ENCODE data around the gene AUTS2. TPM values are rescaled to one million over a fixed set of nuclear protein-coding genes. Genes with fewer than 3 reads are reported as not detected.

Gene AUTS2
- polyA plus RNA-seq, 1 donor (not counting 4 experiments of a cell fraction or from before 2014, with no cell fraction given) = 4.7 TPM

DNA sequence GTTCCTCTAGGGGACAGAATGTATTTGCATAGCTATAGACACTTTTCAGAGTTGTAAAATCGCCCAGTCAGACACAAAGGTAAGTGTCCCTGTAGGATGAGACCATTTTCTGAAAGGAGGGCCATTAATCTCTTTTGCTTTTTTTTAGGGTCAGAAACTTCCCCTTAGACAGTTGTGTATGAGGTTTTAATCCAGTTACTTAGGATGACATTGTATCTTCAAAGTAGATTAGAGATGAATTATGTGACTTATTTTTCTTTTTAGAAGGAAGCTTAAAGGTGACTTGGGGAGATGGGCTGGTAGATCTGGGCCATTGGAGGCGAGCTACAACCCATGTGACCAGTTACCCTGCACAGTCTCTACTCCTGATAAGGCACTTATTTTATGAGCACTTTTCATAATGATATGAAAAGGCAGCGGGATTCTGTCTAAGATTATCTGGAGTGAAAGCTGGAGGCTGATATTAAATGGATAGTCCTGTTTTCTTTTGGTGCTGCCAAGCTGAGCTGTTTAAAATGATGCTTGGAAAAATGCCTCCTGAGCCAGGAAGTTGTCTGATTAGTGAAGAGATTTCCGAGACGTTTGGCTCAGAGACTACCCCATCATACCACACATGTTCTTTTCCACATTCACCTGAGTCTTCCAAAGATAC lies 264.3 kb downstream of the AUTS2 start:
- FAIRE-seq (no peak), DNase-seq (ENCODE audit: low read depth, low spot score) (no peak)
- dilution Hi-C loops (cut with MboI; ENCODE audit: extremely low pct_ligation_motif_present, low sequenced_read_pairs) = no loop called here
- no peaks in the 10 kb centered on the region for H3K9me3 ChIP-seq (ENCODE audit: control insufficient read depth, low read depth, low read length)
- no peaks in the 10 kb centered on the region for H4K20me1 ChIP-seq (ENCODE audit: control insufficient read depth, extremely low read depth, insufficient read depth, low read length)
- no peak overlapping the region for H3K4me2 ChIP-seq (ENCODE audit: control insufficient read depth, extremely low read depth, insufficient read depth, low read depth, low read length)
- H3K9ac ChIP-seq (ENCODE audit: control insufficient read depth, extremely low read depth, insufficient read depth, low read length) = no peak overlapping the region
- no peaks in the 10 kb centered on the region for H3K9me1 ChIP-seq (ENCODE audit: control insufficient read depth, extremely low read depth, insufficient read depth, low read length)
- peaks cover 8% of the 10 kb centered on the region for H3K27me3 ChIP-seq (ENCODE audit: control insufficient read depth, extremely low read depth, insufficient read depth, low read length)
- no peaks in the 10 kb centered on the region for H3K79me2 ChIP-seq (ENCODE audit: control insufficient read depth, insufficient read depth, low read length)
- no peak overlapping the region for H3K27ac ChIP-seq (ENCODE audit: control insufficient read depth, insufficient read depth, low read length)
- H3K36me3 ChIP-seq (ENCODE audit: control insufficient read depth in 2 of 2, extremely low read depth in 1 of 2, insufficient read depth in 2 of 2, low read length in 2 of 2) = no peaks in the 10 kb centered on the region
- H3K4me1 ChIP-seq (ENCODE audit: control insufficient read depth, extremely low read depth, insufficient read depth, low read length) = no peaks in the 10 kb centered on the region
- TF ChIP-seq, protein P1, sequence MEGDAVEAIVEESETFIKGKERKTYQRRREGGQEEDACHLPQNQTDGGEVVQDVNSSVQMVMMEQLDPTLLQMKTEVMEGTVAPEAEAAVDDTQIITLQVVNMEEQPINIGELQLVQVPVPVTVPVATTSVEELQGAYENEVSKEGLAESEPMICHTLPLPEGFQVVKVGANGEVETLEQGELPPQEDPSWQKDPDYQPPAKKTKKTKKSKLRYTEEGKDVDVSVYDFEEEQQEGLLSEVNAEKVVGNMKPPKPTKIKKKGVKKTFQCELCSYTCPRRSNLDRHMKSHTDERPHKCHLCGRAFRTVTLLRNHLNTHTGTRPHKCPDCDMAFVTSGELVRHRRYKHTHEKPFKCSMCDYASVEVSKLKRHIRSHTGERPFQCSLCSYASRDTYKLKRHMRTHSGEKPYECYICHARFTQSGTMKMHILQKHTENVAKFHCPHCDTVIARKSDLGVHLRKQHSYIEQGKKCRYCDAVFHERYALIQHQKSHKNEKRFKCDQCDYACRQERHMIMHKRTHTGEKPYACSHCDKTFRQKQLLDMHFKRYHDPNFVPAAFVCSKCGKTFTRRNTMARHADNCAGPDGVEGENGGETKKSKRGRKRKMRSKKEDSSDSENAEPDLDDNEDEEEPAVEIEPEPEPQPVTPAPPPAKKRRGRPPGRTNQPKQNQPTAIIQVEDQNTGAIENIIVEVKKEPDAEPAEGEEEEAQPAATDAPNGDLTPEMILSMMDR (optimal IDR thresholded peaks at IDR 0.05 in 1 of 3, IDR thresholded peaks at IDR 0.05 in 1 of 3, conservative IDR thresholded peaks at IDR 0.05 in 1 of 3; ENCODE audit: extremely low read depth in 1 of 3, insufficient read depth in 2 of 3, low read length in 3 of 3) = no peak
- TF ChIP-seq EZH2 (IDR thresholded peaks at IDR 0.05; ENCODE audit: low read length) = no peak
- H2AFZ ChIP-seq (ENCODE audit: control insufficient read depth, low read length) = no peak overlapping the region
- H3K4me3 ChIP-seq (ENCODE audit: control insufficient read depth in 2 of 3, extremely low read depth in 1 of 3, insufficient read depth in 2 of 3, low read depth in 1 of 3, low read length in 3 of 3) = no peak overlapping the region

GRCh38 chr7:69864274-69864673 lies 266.0 kb downstream of the AUTS2 start:
- Histone ChIP-seq H3K36me3 (ENCODE audit: control insufficient read depth in 2 of 2, extremely low read depth in 1 of 2, insufficient read depth in 2 of 2, low read length in 2 of 2) (no peaks in the 10 kb centered on the region), H3K27me3 (ENCODE audit: control insufficient read depth, extremely low read depth, insufficient read depth, low read length) (peaks cover 8% of the 10 kb centered on the region), H3K4me3 (ENCODE audit: control insufficient read depth in 2 of 3, extremely low read depth in 1 of 3, insufficient read depth in 2 of 3, low read depth in 1 of 3, low read length in 3 of 3) (no peak overlapping the region), H3K27ac (ENCODE audit: control insufficient read depth, insufficient read depth, low read length) (no peak overlapping the region), H3K9me3 (ENCODE audit: control insufficient read depth, low read depth, low read length) (no peaks in the 10 kb centered on the region), H3K4me1 (ENCODE audit: control insufficient read depth, extremely low read depth, insufficient read depth, low read length) (no peaks in the 10 kb centered on the region), H3K4me2 (ENCODE audit: control insufficient read depth, extremely low read depth, insufficient read depth, low read depth, low read length) (no peak overlapping the region), H3K9me1 (ENCODE audit: control insufficient read depth, extremely low read depth, insufficient read depth, low read length) (no peaks in the 10 kb centered on the region), H3K9ac (ENCODE audit: control insufficient read depth, extremely low read depth, insufficient read depth, low read length) (no peak overlapping the region), H2AFZ (ENCODE audit: control insufficient read depth, low read length) (no peak overlapping the region), H3K79me2 (ENCODE audit: control insufficient read depth, insufficient read depth, low read length) (no peaks in the 10 kb centered on the region), H4K20me1 (ENCODE audit: control insufficient read depth, extremely low read depth, insufficient read depth, low read length) (no peaks in the 10 kb centered on the region)
- DNase-seq (ENCODE audit: low read depth, low spot score) (no peak), FAIRE-seq (no peak)
- TF ChIP-seq EZH2 (IDR thresholded peaks at IDR 0.05; ENCODE audit: low read length) = no peak
- dilution Hi-C loops (cut with MboI; ENCODE audit: extremely low pct_ligation_motif_present, low sequenced_read_pairs) = no loop called here

GRCh38 chr7:69864822-69865221 lies 266.5 kb downstream of the AUTS2 start:
- H3K79me2 ChIP-seq (ENCODE audit: control insufficient read depth, insufficient read depth, low read length) = no peaks in the 10 kb centered on the region
- no peaks in the 10 kb centered on the region for H3K36me3 ChIP-seq (ENCODE audit: control insufficient read depth in 2 of 2, extremely low read depth in 1 of 2, insufficient read depth in 2 of 2, low read length in 2 of 2)
- dilution Hi-C loops (cut with MboI; ENCODE audit: extremely low pct_ligation_motif_present, low sequenced_read_pairs) = no loop called here
- H4K20me1 ChIP-seq (ENCODE audit: control insufficient read depth, extremely low read depth, insufficient read depth, low read length) = no peaks in the 10 kb centered on the region
- H3K27me3 ChIP-seq (ENCODE audit: control insufficient read depth, extremely low read depth, insufficient read depth, low read length) = peaks cover 8% of the 10 kb centered on the region
- H3K4me1 ChIP-seq (ENCODE audit: control insufficient read depth, extremely low read depth, insufficient read depth, low read length) = no peaks in the 10 kb centered on the region
- no peak overlapping the region for H3K27ac ChIP-seq (ENCODE audit: control insufficient read depth, insufficient read depth, low read length)
- no peaks in the 10 kb centered on the region for H3K9me3 ChIP-seq (ENCODE audit: control insufficient read depth, low read depth, low read length)
- TF ChIP-seq, protein P1 (optimal IDR thresholded peaks at IDR 0.05 in 1 of 3, IDR thresholded peaks at IDR 0.05 in 1 of 3, conservative IDR thresholded peaks at IDR 0.05 in 1 of 3; ENCODE audit: extremely low read depth in 1 of 3, insufficient read depth in 2 of 3, low read length in 3 of 3) = no peak
- no peak for TF ChIP-seq EZH2 (IDR thresholded peaks at IDR 0.05; ENCODE audit: low read length)
- H3K4me2 ChIP-seq (ENCODE audit: control insufficient read depth, extremely low read depth, insufficient read depth, low read depth, low read length) = no peak overlapping the region
- no peak for FAIRE-seq
- no peak overlapping the region for H2AFZ ChIP-seq (ENCODE audit: control insufficient read depth, low read length)
- no peaks in the 10 kb centered on the region for H3K9me1 ChIP-seq (ENCODE audit: control insufficient read depth, extremely low read depth, insufficient read depth, low read length)
- H3K4me3 ChIP-seq (ENCODE audit: control insufficient read depth in 2 of 3, extremely low read depth in 1 of 3, insufficient read depth in 2 of 3, low read depth in 1 of 3, low read length in 3 of 3) = no peak overlapping the region
- DNase-seq (ENCODE audit: low read depth, low spot score) = no peak
- H3K9ac ChIP-seq (ENCODE audit: control insufficient read depth, extremely low read depth, insufficient read depth, low read length) = no peak overlapping the region
